ENCODE results near the gene CTU2. TPM values are rescaled to one million over a fixed set of nuclear protein-coding genes. Genes with fewer than 3 reads are reported as not detected.

Gene CTU2
- polyA plus RNA-seq (2012; ENCODE audit: low read depth, missing spikeins) = 13.8 TPM

GRCh38 chr16:88706229-88706964 lies at the start of gene CTU2, which contains the start of gene RNF166:
CTU2 (plus strand) TSS chr16:88706503; CDS start chr16:88706531, 28 bp downstream.
RNF166 (minus strand) TSS chr16:88706408; CDS start chr16:88706325, 83 bp downstream.
- DNase-seq (ENCODE audit: insufficient read length, low spot score) (peak; percentile 100), FAIRE-seq (peak; percentile 100)
- TF ChIP-seq PAX5 (IDR thresholded peaks at IDR 0.05; ENCODE audit: insufficient read depth, low read length, severe bottlenecking) = peak; percentile 31
- TF ChIP-seq POU2F2 (IDR thresholded peaks at IDR 0.05; ENCODE audit: low read depth, low read length) = no peak

GRCh38 chr16:88657371-88657770 lies 48.9 kb upstream of the CTU2 start:
- FAIRE-seq = no peak
- no peak for DNase-seq (ENCODE audit: insufficient read length, low spot score)
- no peak for TF ChIP-seq PAX5 (IDR thresholded peaks at IDR 0.05; ENCODE audit: insufficient read depth, low read length, severe bottlenecking)
- 0 out of 2 replicates have a peak, but pooled peaks have one; percentile 27 for TF ChIP-seq POLR2AphosphoS5 (IDR thresholded peaks at IDR 0.05; ENCODE audit: low read depth, low read length)

GRCh38 chr16:88658714-88659113 lies 47.6 kb upstream of the CTU2 start:
- TF ChIP-seq SPI1 (IDR thresholded peaks at IDR 0.05; ENCODE audit: low read depth, low read length) (no peak), POLR2A (IDR thresholded peaks at IDR 0.05; ENCODE audit: low read depth, low read length) (no peak), TAF1 (IDR thresholded peaks at IDR 0.05; ENCODE audit: low read depth, low read length) (no peak), POU2F2 (IDR thresholded peaks at IDR 0.05; ENCODE audit: low read depth, low read length) (no peak), PAX5 (IDR thresholded peaks at IDR 0.05; ENCODE audit: insufficient read depth, low read length, severe bottlenecking) (no peak), POLR2AphosphoS5 (IDR thresholded peaks at IDR 0.05; ENCODE audit: low read depth, low read length) (no peak)
- FAIRE-seq (no peak), DNase-seq (ENCODE audit: insufficient read length, low spot score) (no peak)

GRCh38 chr16:88659160-88659559 lies 47.1 kb upstream of the CTU2 start:
- no peak for DNase-seq (ENCODE audit: insufficient read length, low spot score)
- TF ChIP-seq PAX5 (IDR thresholded peaks at IDR 0.05; ENCODE audit: insufficient read depth, low read length, severe bottlenecking) (no peak), POLR2AphosphoS5 (IDR thresholded peaks at IDR 0.05; ENCODE audit: low read depth, low read length) (no peak)
- FAIRE-seq = no peak

GRCh38 chr16:88661468-88661867 lies 44.8 kb upstream of the CTU2 start:
- no peak for TF ChIP-seq TAF1 (IDR thresholded peaks at IDR 0.05; ENCODE audit: low read depth, low read length)
- TF ChIP-seq PAX5 (IDR thresholded peaks at IDR 0.05; ENCODE audit: insufficient read depth, low read length, severe bottlenecking) = no peak
- TF ChIP-seq POLR2A (IDR thresholded peaks at IDR 0.05; ENCODE audit: low read depth, low read length) = no peak
- TF ChIP-seq SPI1 (IDR thresholded peaks at IDR 0.05; ENCODE audit: low read depth, low read length) = no peak
- TF ChIP-seq POU2F2 (IDR thresholded peaks at IDR 0.05; ENCODE audit: low read depth, low read length) = no peak
- TF ChIP-seq POLR2AphosphoS5 (IDR thresholded peaks at IDR 0.05; ENCODE audit: low read depth, low read length) = no peak
- FAIRE-seq (no peak), DNase-seq (ENCODE audit: insufficient read length, low spot score) (no peak)

GRCh38 chr16:88662222-88662842 lies 44.0 kb upstream of the CTU2 start:
- no peak for DNase-seq (ENCODE audit: insufficient read length, low spot score)
- no peak for TF ChIP-seq PAX5 (IDR thresholded peaks at IDR 0.05; ENCODE audit: insufficient read depth, low read length, severe bottlenecking)
- 0 out of 2 replicates have a peak, but pooled peaks have one; percentile 42 for TF ChIP-seq POU2F2 (IDR thresholded peaks at IDR 0.05; ENCODE audit: low read depth, low read length)
- peak; percentile 35 for FAIRE-seq

- peak; percentile 100 for FAIRE-seq
- DNase-seq (ENCODE audit: insufficient read length, low spot score) = peak; percentile 100
- TF ChIP-seq PAX5 (IDR thresholded peaks at IDR 0.05; ENCODE audit: insufficient read depth, low read length, severe bottlenecking) (no peak), POU2F2 (IDR thresholded peaks at IDR 0.05; ENCODE audit: low read depth, low read length) (no peak), POLR2AphosphoS5 (IDR thresholded peaks at IDR 0.05; ENCODE audit: low read depth, low read length) (peak; percentile 64), SPI1 (IDR thresholded peaks at IDR 0.05; ENCODE audit: low read depth, low read length) (no peak), POLR2A (IDR thresholded peaks at IDR 0.05; ENCODE audit: low read depth, low read length) (peak; percentile 76), TAF1 (IDR thresholded peaks at IDR 0.05; ENCODE audit: low read depth, low read length) (peak; percentile 63; the same call in 1 of the 2 replicates)
These were observed 43.3 kb upstream of the CTU2 start, which contains the start of gene MVD for GRCh38 chr16:88662843-88663606. MVD (minus strand) TSS chr16:88663091; CDS start chr16:88663080, 11 bp downstream.

GRCh38 chr16:88665148-88665547 lies 41.2 kb upstream of the CTU2 start:
- TF ChIP-seq PAX5 (IDR thresholded peaks at IDR 0.05; ENCODE audit: insufficient read depth, low read length, severe bottlenecking) (no peak), POU2F2 (IDR thresholded peaks at IDR 0.05; ENCODE audit: low read depth, low read length) (no peak), TAF1 (IDR thresholded peaks at IDR 0.05; ENCODE audit: low read depth, low read length) (no peak), POLR2AphosphoS5 (IDR thresholded peaks at IDR 0.05; ENCODE audit: low read depth, low read length) (no peak), POLR2A (IDR thresholded peaks at IDR 0.05; ENCODE audit: low read depth, low read length) (no peak), SPI1 (IDR thresholded peaks at IDR 0.05; ENCODE audit: low read depth, low read length) (no peak)
- DNase-seq (ENCODE audit: insufficient read length, low spot score) = no peak
- FAIRE-seq = no peak

GRCh38 chr16:88665570-88665969 lies 40.7 kb upstream of the CTU2 start:
- TF ChIP-seq TAF1 (IDR thresholded peaks at IDR 0.05; ENCODE audit: low read depth, low read length) (no peak), PAX5 (IDR thresholded peaks at IDR 0.05; ENCODE audit: insufficient read depth, low read length, severe bottlenecking) (no peak), POLR2AphosphoS5 (IDR thresholded peaks at IDR 0.05; ENCODE audit: low read depth, low read length) (no peak), POU2F2 (IDR thresholded peaks at IDR 0.05; ENCODE audit: low read depth, low read length) (no peak), SPI1 (IDR thresholded peaks at IDR 0.05; ENCODE audit: low read depth, low read length) (no peak)
- FAIRE-seq (no peak), DNase-seq (ENCODE audit: insufficient read length, low spot score) (no peak)

All from GM12891 (cell line).